Caco-2 (cell line): Measurements from ENCODE around the gene E2F7. TPM values are rescaled to one million over a fixed set of nuclear protein-coding genes. Genes with fewer than 3 reads are reported as not detected.
"Not testable (repeated sequence)": the region's sequence is repeated elsewhere in the genome, so short reads cannot be mapped to it uniquely, and the experiment has no call there.

Source experiments
- BruUV-seq: library from RNA; stranded (reverse); fragments of 400-500 nt; replicated peaks from 2 replicates; lab custom pipeline; 2021; lab: Mats Ljungman, UMichigan
- CTCF ChIA-PET: fragments of 300-600 bp; sonication (Branson Sonifier 250); formaldehyde crosslinking; loops from one replicate; lab custom pipeline; 2022; ENCODE audit warnings: antibody characterized with exemption; lab: Charles Lee
- POLR2A ChIA-PET: fragments of 300-600 bp; sonication (Branson Sonifier 250); formaldehyde crosslinking; loops from one replicate; lab custom pipeline; 2022; ENCODE audit warnings: antibody characterized with exemption; lab: Charles Lee
- DNase-seq, 2 experiments: peaks; one replicate each; pipeline versions ENCODE4 v3.0.0 to v3.0.0-alpha.2; 2020 to 2022
- H3K27me3 ChIP-seq: replicated peaks from 2 replicates; pipeline ENCODE4 v1.6.0; 2011; ENCODE audit warnings: low read length; ENCODE audit not compliant: control insufficient read depth, insufficient read depth
- H3K36me3 ChIP-seq: 2 replicates; pipeline ENCODE4 v1.5.1; 2011; ENCODE audit warnings: low read length; ENCODE audit not compliant: control insufficient read depth, insufficient read depth
- H3K4me1 ChIP-seq: fragments of 250-450 bp; sonication (Bioruptor Pico); 2 replicates; pipeline ENCODE4 v1.5.1; 2020; ENCODE audit warnings: mild to moderate bottlenecking
- H3K4me3 ChIP-seq: 2 replicates; pipeline ENCODE4 v1.5.1; 2011; ENCODE audit warnings: low read depth, mild to moderate bottlenecking, control low read depth, low read length
- H3K9me3 ChIP-seq: fragments of 250-450 bp; sonication (Bioruptor Pico); 2 replicates; pipeline ENCODE4 v1.5.1; 2020; ENCODE audit warnings: mild to moderate bottlenecking, moderate library complexity
- H3K27ac Mint-ChIP-seq: one replicate; pipeline ENCODE4 v1.8.0; 2022; ENCODE audit warnings: mixed read lengths; ENCODE audit not compliant: unreplicated experiment
- H3K27me3 Mint-ChIP-seq: one replicate; pipeline ENCODE4 v1.8.0; 2022; ENCODE audit warnings: mixed read lengths; ENCODE audit not compliant: insufficient read depth, unreplicated experiment
- H3K36me3 Mint-ChIP-seq: one replicate; pipeline ENCODE4 v1.8.0; 2022; ENCODE audit warnings: mild to moderate bottlenecking, mixed read lengths; ENCODE audit not compliant: insufficient read depth, unreplicated experiment
- H3K4me1 Mint-ChIP-seq: one replicate; pipeline ENCODE4 v1.8.0; 2022; ENCODE audit warnings: low read depth, mixed read lengths; ENCODE audit not compliant: unreplicated experiment
- H3K4me3 Mint-ChIP-seq: one replicate; pipeline ENCODE4 v1.8.0; 2022; ENCODE audit warnings: mild to moderate bottlenecking, moderate library complexity, mixed read lengths; ENCODE audit not compliant: unreplicated experiment
- H3K9me3 Mint-ChIP-seq: one replicate; pipeline ENCODE4 v1.8.0; 2022; ENCODE audit warnings: mixed read lengths; ENCODE audit not compliant: unreplicated experiment
- CTCF ChIP-seq, 2 experiments: fragments of 200-600 bp in 1 of 2; IDR thresholded peaks; 1 replicate in 1 of 2; 2 replicates in 1 of 2; pipeline versions ENCODE4 v1.5.1 to v1.8.0; 2011 to 2022; ENCODE audit warnings: antibody characterized with exemption in 1 of 2, control low read depth in 1 of 2, inconsistent platforms in 1 of 2, low read depth in 1 of 2, low read length in 1 of 2, mild to moderate bottlenecking in 1 of 2, moderate library complexity in 1 of 2; ENCODE audit not compliant: insufficient read depth in 1 of 2, severe bottlenecking in 1 of 2, unreplicated experiment in 1 of 2
- intact Hi-C: fragments of 100-400 bp; cut with micrococcal nuclease; formaldehyde crosslinking; loops from one replicate; pipeline ENCODE4 v1.10.0; 2022; ENCODE audit not compliant: unreplicated experiment
- total RNA-seq: library from RNA; stranded (reverse); gene quantifications from 2 replicates; pipeline ENCODE4 v1.2.3, GENCODE V29; 2022

E2F7 gene
- total RNA-seq, 1 experiment from 2014 or later: 11.6 TPM

GRCh38 chr12:77079631-77080030 is 14.3 kb upstream of the E2F7 start:
- CTCF ChIA-PET: no interaction called here
- POLR2A ChIA-PET: no interaction called here
- no peak overlapping the region for H3K4me3 Mint-ChIP-seq
- BruUV-seq: no TSS peak
- H3K9me3 Mint-ChIP-seq: no peaks in the 10 kb centered on the region
- H3K27ac Mint-ChIP-seq: no peak overlapping the region
- no peaks in the 10 kb centered on the region for H3K36me3 Mint-ChIP-seq
- H3K4me1 Mint-ChIP-seq: no peaks in the 10 kb centered on the region
- intact Hi-C loops: no loop called here
- peaks cover 7% of the 10 kb centered on the region for H3K27me3 Mint-ChIP-seq
- Histone ChIP-seq H3K27me3 (no peaks in the 10 kb centered on the region), H3K36me3 (no peaks in the 10 kb centered on the region), H3K9me3 (no peaks in the 10 kb centered on the region), H3K4me1 (no peaks in the 10 kb centered on the region), H3K4me3 (no peak overlapping the region)
- DNase-seq: no peak
- no peak for TF ChIP-seq CTCF (IDR thresholded peaks at IDR 0.05; ENCODE audit: insufficient read depth in 1 of 2, low read depth in 1 of 2, low read length in 1 of 2, severe bottlenecking in 1 of 2, unreplicated experiment in 1 of 2)

GRCh38 chr12:77078231-77078630 is 12.9 kb upstream of the E2F7 start:
- Mint-ChIP-seq H3K36me3 (no peaks in the 10 kb centered on the region), H3K4me3 (no peak overlapping the region), H3K9me3 (no peaks in the 10 kb centered on the region), H3K4me1 (no peaks in the 10 kb centered on the region), H3K27me3 (peaks cover 7% of the 10 kb centered on the region), H3K27ac (no peak overlapping the region)
- no peaks in the 10 kb centered on the region for H3K27me3 ChIP-seq
- no peaks in the 10 kb centered on the region for H3K4me1 ChIP-seq
- CTCF ChIA-PET: no interaction called here
- DNase-seq: no peak
- no peak overlapping the region for H3K4me3 ChIP-seq
- no TSS peak for BruUV-seq
- POLR2A ChIA-PET: no interaction called here
- intact Hi-C loops: no loop called here
- no peaks in the 10 kb centered on the region for H3K36me3 ChIP-seq
- TF ChIP-seq CTCF (IDR thresholded peaks at IDR 0.05; ENCODE audit: insufficient read depth in 1 of 2, low read depth in 1 of 2, low read length in 1 of 2, severe bottlenecking in 1 of 2, unreplicated experiment in 1 of 2): no peak
- H3K9me3 ChIP-seq: no peaks in the 10 kb centered on the region

- TF ChIP-seq CTCF (IDR thresholded peaks at IDR 0.05; ENCODE audit: insufficient read depth in 1 of 2, low read depth in 1 of 2, low read length in 1 of 2, severe bottlenecking in 1 of 2, unreplicated experiment in 1 of 2): no peak
- H3K36me3 Mint-ChIP-seq: no peaks in the 10 kb centered on the region
- H3K27ac Mint-ChIP-seq: no peak overlapping the region
- no peak for DNase-seq
- Histone ChIP-seq H3K27me3 (no peaks in the 10 kb centered on the region; the same call in 1 of the 2 replicates), H3K4me3 (no peak overlapping the region), H3K4me1 (no peaks in the 10 kb centered on the region), H3K9me3 (no peaks in the 10 kb centered on the region), H3K36me3 (no peaks in the 10 kb centered on the region)
- H3K4me3 Mint-ChIP-seq: no peak overlapping the region
- ChIA-PET CTCF (no interaction called here), POLR2A (no interaction called here)
- BruUV-seq: no TSS peak
- no peaks in the 10 kb centered on the region for H3K4me1 Mint-ChIP-seq
- H3K27me3 Mint-ChIP-seq: peaks cover 7% of the 10 kb centered on the region
- H3K9me3 Mint-ChIP-seq: no peaks in the 10 kb centered on the region
- intact Hi-C loops: no loop called here
Measured at GRCh38 chr12:77076886-77077285, 11.5 kb upstream of the E2F7 start.

GRCh38 chr12:77073894-77074293 is 8.5 kb upstream of the E2F7 start:
- H3K9me3 ChIP-seq, H3K27ac Mint-ChIP-seq, H3K36me3 Mint-ChIP-seq, BruUV-seq, H3K36me3 ChIP-seq, DNase-seq, H3K27me3 Mint-ChIP-seq, CTCF ChIA-PET, POLR2A ChIA-PET, H3K27me3 ChIP-seq, H3K4me3 ChIP-seq, H3K9me3 Mint-ChIP-seq, H3K4me1 Mint-ChIP-seq, H3K4me1 ChIP-seq, intact Hi-C loops, H3K4me3 Mint-ChIP-seq: not testable (repeated sequence)
